K562 (cell line): ENCODE results near the gene HS6ST1. TPM values are rescaled to one million over a fixed set of nuclear protein-coding genes. Genes with fewer than 3 reads are reported as not detected.

Experiments used
- ARID1B ChIP-seq: fragments of 450-650 bp; IDR thresholded peaks from 2 replicates; pipeline ENCODE4 v1.6.1; 2016; ENCODE audit warnings: antibody characterized with exemption, mild to moderate bottlenecking, inconsistent platforms
- ETS2 ChIP-seq: IDR thresholded peaks from 2 replicates; pipeline ENCODE4 v1.6.1; 2016; ENCODE audit warnings: borderline replicate concordance, missing genetic modification characterization, mild to moderate bottlenecking, moderate library complexity, missing compliant biosample characterization; ENCODE audit not compliant: poor library complexity, severe bottlenecking
- FOSL1 ChIP-seq: fragments of 200-800 bp; sonication (Bioruptor generic); conservative IDR thresholded peaks from 2 replicates; pipeline ENCODE4 v1.6.1; 2016; ENCODE audit warnings: missing genetic modification characterization, missing compliant biosample characterization
- LEF1 ChIP-seq: fragments of 450-650 bp; IDR thresholded peaks from 2 replicates; pipeline ENCODE4 v1.6.1; 2016; ENCODE audit warnings: mild to moderate bottlenecking
- NELFE ChIP-seq: IDR thresholded peaks from 2 replicates; pipeline ENCODE4 v1.6.1; 2011; ENCODE audit warnings: mild to moderate bottlenecking; ENCODE audit not compliant: insufficient read depth, insufficient read length
- RBM14 ChIP-seq: fragments of 200-400 bp; formaldehyde crosslinking; IDR thresholded peaks from 2 replicates; pipeline ENCODE4 v1.6.1; 2018; ENCODE audit warnings: low read depth, mild to moderate bottlenecking, low read length, moderate library complexity, borderline replicate concordance; ENCODE audit not compliant: insufficient read depth
- RCOR1 ChIP-seq, 2 experiments: IDR thresholded peaks; 2 replicates each; pipeline ENCODE4 v1.6.1; 2012; ENCODE audit warnings: low read depth in 2 of 2, low read length in 2 of 2, borderline replicate concordance in 1 of 2, improper control_type of control experiment in 1 of 2
- RERE ChIP-seq: sonication (generic); formaldehyde crosslinking; IDR thresholded peaks from 2 replicates; pipeline ENCODE4 v1.8.0; 2023; ENCODE audit warnings: missing genetic modification reagents, mild to moderate bottlenecking, borderline replicate concordance
- SAP30 ChIP-seq: fragments of 200-600 bp; sonication (generic); IDR thresholded peaks from 2 replicates; pipeline ENCODE4 v1.6.1; 2012; ENCODE audit warnings: borderline replicate concordance, low read depth, mild to moderate bottlenecking, moderate library complexity, low read length, control low read depth, inconsistent platforms; ENCODE audit not compliant: insufficient read depth, poor library complexity, severe bottlenecking
- SP1 ChIP-seq: sonication (generic); formaldehyde crosslinking; IDR thresholded peaks from 2 replicates; pipeline ENCODE4 v1.8.1; 2022; ENCODE audit warnings: mild to moderate bottlenecking, missing genetic modification reagents
- TCF7L2 ChIP-seq: fragments of 150-350 bp; IDR thresholded peaks from 2 replicates; pipeline ENCODE4 v1.6.1; 2016; ENCODE audit warnings: low read depth, mild to moderate bottlenecking, low read length, moderate library complexity
- TEAD4 ChIP-seq, 2 experiments: sonication (generic) in 1 of 2; formaldehyde crosslinking in 1 of 2; IDR thresholded peaks; 2 replicates each; pipeline versions ENCODE4 v1.6.1 to v1.8.0; 2012 to 2022; ENCODE audit warnings: borderline replicate concordance in 1 of 2, inconsistent platforms in 1 of 2, low read length in 1 of 2, mild to moderate bottlenecking in 1 of 2, missing genetic modification reagents in 1 of 2
- ZNF232 ChIP-seq: sonication (generic); formaldehyde crosslinking; IDR thresholded peaks from 2 replicates; pipeline ENCODE4 v1.8.0; 2022; ENCODE audit warnings: mild to moderate bottlenecking, missing genetic modification reagents
- ZNF609 ChIP-seq: sonication (generic); formaldehyde crosslinking; IDR thresholded peaks from 2 replicates; pipeline ENCODE4 v1.8.1; 2023; ENCODE audit warnings: missing genetic modification reagents, mild to moderate bottlenecking, borderline replicate concordance
- polyA plus RNA-seq, 8 experiments: library from polyadenylated mRNA; depleted of rRNA in 4 of 8; stranded (reverse) in 5 of 8; unstranded in 3 of 8; fragments of >200 nt; fragmentation: Nextera tagmentation in 2 of 8; fragmentation: Illumina TruSeq in 1 of 8; extraction: Ambion mirVana in 2 of 8; extraction: Trizol in 1 of 8; gene quantifications; 2 replicates each; pipeline versions ENCODE4 v1.2.1 to v1.2.3, GENCODE V29; 2011 to 2014; ENCODE audit warnings: inconsistent platforms in 1 of 8, missing spikeins in 1 of 8
- total RNA-seq, 7 experiments: library from RNA; depleted of rRNA in 6 of 7; stranded (reverse); fragments of >200 nt in 6 of 7; fragmentation: Illumina TruSeq in 2 of 7; extraction: Trizol in 2 of 7; gene quantifications; 2 replicates each; pipeline versions ENCODE4 v1.2.1 to v1.2.3, GENCODE V29; 2011 to 2021; ENCODE audit warnings: low replicate concordance in 1 of 7

Gene HS6ST1
- total and polyA plus RNA-seq, 9 of the 15 experiments (the other 6 are each of a cell fraction or from before 2014, with no cell fraction given): 0.06 to 7.4 (median 3.8) TPM

DNA sequence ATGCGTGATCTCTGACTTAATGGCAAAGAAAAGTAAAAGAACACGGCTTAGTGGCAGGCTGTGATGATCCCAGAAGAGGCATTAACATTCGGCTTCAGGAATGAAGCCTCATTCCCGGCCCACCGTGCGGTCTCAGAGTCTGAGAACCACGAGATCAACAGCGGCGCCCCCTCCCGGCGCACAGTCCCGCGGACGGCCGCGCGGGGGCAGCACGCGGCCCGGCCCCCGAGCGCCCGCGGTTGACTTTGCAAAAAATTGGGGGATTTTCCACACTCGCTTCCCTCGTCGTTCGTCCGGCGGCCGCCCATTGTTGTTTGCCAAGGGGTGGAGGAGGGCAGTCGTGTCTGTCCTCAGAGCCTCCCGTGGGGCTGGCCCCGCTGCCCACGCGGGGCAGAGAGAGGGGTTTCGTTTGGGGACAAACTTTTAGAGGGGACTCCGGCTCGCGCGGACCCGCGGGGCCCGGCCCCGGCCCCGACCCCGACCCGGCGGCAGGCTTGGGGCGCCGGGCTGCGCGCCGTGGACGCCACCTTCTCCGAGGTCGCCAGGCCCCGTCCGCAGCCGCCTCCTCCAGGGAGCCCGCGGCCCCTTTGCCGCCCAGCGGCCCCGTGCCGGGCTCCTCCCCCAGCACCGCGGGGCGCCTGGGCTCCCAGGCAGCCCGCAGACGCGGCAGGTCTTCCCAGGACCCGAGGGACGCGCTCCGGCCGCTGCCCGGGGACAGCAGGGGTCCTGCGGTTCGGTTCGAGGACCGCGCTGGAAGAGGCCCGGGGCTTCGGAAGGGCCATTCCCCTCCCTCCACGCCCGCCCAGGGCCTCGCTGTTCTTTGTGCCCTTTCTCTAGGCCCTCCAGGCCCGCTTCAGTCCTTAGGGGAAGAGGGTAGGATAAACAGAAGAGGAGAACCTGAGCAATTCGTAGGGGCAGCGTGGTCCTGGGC, 3.4 kb upstream of the HS6ST1 start (continued):
- TF ChIP-seq RERE (CRISPR knock-in tag) (no peak), RCOR1 (IDR thresholded peaks at IDR 0.05; ENCODE audit: borderline replicate concordance in 1 of 2, low read depth in 2 of 2, low read length in 2 of 2) (peak in 1 of 2 experiments; percentile 52; a peak in 1 of 4 replicates), ETS2 (no peak), NELFE (no peak), FOSL1 (tag) (peak; percentile 30; the same call in 1 of the 2 replicates), ZNF609 (CRISPR knock-in tag) (no peak), ARID1B (no peak), TCF7L2 (peak; percentile 33; the same call in 1 of the 2 replicates), TEAD4 (IDR thresholded peaks at IDR 0.05; ENCODE audit: low read length) (no peak), TEAD4 (CRISPR knock-in tag; IDR thresholded peaks at IDR 0.05; ENCODE audit: borderline replicate concordance) (no peak), SP1 (CRISPR knock-in tag) (peak; percentile 71), RBM14 (no peak), ZNF232 (CRISPR knock-in tag) (no peak), LEF1 (no peak), SAP30 (no peak)
